ENCODE results near the gene CLEC7A.

Gene CLEC7A

DNA sequence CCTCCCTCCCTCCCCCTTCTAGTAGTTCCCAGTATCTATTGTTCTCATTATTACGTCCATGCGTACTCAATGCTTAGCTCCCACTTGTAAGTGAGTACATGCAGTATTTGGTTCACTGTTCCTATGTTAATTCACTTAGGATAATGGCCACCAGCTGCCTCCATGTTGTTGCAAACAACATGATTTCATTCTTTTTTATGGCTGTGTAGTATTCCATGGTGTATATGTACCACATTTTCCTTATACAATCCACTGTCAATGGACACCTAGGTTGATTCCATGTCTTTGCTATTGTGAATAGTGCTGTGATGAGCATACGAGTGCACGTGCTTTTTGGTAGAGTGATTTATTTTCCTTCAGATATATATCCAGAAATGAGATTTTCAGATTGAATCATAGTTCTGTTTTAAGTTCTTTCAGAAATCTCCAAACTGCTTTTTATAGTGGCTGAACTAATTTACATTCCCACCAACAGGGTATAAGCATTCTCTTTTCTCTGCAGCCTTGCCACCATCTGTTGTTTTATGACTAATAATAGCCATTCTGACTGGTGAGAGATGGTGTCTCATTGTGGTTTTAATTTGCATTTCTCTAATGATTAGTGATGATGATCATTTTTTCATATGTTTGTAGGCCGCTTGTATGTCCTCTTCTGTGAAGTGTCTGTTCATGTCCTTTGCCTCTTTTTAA, 17.9 kb upstream of the CLEC7A start:
- DNase-seq (ENCODE audit: low read depth, low spot score), result no peak
- H3K4me3 ChIP-seq (ENCODE audit: low read length), result no peak overlapping the region

DNA sequence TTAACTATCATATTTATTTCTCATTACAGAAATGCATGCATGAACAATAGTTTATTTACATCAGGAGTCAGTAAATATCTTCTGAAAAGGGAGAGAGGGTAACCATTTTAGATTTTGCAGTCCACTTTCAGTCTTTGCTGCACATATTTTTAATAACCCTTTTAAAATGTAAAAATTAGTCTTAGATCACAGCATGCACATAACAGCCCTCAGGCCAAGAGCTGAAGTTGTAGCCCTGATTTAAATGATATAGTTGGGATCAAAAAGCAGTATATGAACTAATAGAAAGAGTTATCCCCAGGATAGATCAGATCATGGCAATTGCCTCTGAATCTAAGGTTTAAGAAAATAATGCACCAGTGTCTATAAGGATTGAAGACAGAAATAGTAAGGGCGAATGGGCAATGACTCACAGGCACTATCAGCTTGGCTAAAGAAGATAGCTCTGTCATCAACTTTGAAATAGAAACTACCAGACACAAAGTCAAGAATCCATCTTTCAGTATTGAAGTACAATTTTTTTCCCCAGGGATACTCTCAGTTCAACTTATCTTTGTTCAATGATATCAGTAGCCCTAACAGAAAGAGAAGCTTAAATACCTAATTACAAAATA, 13.1 kb upstream of the CLEC7A start:
- no peak for DNase-seq (ENCODE audit: low read depth, low spot score)

DNA sequence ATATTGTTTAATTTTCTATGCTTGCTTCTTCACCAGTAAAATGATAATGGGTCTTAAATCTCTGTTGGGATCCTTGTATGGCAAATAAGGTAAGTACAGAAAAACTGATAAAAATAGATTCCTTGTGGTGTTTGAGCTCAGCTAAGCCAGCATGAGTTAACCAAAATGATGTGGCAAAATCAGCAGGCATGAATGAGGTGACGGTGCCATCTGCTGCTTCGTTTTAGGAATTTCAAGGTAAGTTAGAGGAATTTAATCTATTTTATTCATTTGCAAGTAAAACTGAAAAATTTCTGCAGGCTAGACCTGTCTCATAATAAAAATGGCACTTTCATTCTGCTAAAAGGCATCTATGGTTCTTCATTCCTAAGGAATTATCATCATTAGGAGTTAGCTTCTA, 10.0 kb upstream of the CLEC7A start:
- H3K4me3 ChIP-seq (ENCODE audit: low read length), result no peak overlapping the region
- peak; percentile 49 for DNase-seq (ENCODE audit: low read depth, low spot score)

More for the DNA sequence above, 13.1 kb upstream of the CLEC7A start:
- no peak overlapping the region for H3K4me3 ChIP-seq (ENCODE audit: low read length)

DNA sequence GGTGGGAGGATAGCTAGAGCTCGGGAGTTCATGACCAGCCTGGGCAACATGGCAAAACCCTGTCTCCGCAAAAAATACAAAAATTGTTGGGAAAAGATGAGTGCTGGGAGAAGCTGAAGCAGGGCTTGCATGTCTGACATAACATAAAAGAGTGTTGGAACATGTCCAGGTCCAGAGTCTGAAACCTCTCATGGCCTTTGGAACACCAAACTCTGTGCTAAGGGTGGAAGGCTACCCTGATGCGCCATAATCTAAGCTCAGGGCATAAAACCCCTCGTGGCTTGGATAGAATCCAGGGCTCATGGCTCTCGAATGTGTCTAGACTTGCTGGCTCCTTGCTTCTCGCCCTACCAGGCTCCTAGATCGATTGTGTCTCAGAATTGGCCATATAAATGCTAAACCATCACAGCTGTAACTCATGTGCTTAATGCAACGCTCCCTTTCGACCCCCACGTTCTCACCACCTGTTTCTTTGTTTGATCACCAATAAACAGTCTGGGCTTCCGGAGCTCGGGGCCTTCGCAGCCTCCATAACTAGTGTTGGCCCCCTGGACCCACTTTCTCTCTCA, 6.7 kb upstream of the CLEC7A start:
- no peak for DNase-seq (ENCODE audit: low read depth, low spot score)
- H3K4me3 ChIP-seq (ENCODE audit: low read length), result no peak overlapping the region

DNA sequence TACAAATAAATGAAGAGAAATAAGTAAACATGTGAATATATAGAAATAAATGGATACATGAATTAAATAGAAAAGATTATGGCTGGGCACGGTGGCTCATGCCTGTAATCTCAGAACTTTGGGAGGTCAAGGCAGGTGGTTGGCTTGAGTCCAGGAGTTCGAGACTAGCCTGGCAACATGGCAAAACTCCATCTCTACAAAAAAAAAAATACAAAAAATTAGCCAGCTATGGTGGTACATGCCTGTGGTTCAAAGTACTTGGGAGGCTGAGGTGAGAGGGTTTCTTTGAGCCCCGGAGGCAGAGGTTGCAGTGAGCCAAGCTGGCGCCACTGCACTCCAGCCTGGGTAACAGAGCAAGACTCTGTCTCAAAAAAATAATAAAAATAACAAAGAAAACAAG, 5.1 kb upstream of the CLEC7A start:
- H3K4me3 ChIP-seq (ENCODE audit: low read length), result no peak overlapping the region
- DNase-seq (ENCODE audit: low read depth, low spot score), result no peak

DNA sequence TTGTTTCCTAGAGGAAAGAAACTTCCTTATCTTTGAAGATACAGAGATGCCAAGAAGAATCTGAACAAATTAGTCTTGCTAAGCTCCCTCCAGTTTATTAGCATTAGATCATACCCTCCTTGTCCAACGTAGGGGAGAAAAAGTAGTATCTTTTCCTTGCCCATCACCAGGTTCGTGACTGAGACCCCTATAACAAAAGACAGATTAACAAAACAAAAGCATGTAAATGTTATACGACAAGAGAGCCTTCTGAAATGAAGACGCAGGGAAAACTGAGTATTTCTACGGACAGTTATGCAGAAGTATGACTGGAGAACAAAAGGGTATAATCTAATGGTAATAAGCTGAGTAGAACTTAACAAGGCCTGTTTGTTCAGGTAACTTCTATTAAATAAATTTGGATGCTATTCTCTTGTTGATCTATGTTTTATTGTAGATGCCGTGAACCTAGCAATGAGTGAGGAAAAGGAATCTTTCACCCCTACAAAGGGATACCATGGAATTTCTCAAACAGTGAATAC, 2.9 kb upstream of the CLEC7A start:
- DNase-seq (ENCODE audit: low read depth, low spot score), result no peak
- no peak overlapping the region for H3K4me3 ChIP-seq (ENCODE audit: low read length)

DNA sequence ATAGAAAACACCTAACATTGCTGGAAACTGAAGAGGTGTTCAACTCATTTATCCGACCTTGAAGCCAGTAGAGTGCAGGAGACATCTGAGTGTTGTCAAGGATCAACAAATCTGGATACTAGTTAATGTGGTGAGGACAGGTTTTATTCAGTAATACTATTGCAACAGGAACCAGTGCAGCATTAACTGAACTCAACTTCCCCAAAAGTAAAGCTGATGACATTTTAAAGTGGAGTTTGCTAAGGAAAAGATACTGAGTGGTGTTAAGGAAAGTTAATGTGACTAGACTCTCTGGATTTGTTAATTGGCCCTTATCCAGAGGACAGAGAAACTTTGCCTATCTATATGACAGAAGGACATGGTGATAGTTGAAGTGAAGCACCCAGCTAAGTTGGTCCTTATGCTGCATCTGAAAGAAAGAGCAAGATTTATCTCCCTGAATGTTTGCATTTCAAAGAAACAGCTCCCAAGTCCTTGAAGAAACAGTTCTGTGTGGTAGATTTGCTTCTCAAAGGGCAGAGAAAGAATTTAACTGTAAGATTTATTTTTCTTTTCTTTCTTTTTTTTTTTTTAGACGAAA, 1.2 kb upstream of the CLEC7A start:
- no peak for DNase-seq (ENCODE audit: low read depth, low spot score)
- H3K4me3 ChIP-seq (ENCODE audit: low read length), result no peak overlapping the region

DNA sequence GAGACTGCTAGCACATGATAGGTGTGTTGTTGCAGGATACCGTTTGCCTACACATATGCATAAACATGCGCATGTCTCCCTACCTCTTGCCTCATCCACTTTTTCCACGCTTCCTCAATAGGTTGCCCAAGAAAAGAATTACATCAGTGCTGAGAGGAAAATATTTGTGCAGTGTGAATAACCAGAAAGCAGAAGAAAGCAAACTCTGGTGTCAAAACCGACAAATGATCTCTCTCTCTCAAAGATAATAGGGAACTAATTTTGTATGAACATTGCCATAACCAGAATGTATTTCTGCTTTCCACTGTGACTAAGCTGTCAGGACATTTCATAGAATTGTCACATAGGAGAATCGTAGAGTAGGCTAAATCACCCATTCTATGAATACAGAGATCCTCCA, 1.3 kb downstream of the CLEC7A start:
- DNase-seq (ENCODE audit: low read depth, low spot score), result no peak
- no peak overlapping the region for H3K4me3 ChIP-seq (ENCODE audit: low read length)

DNA sequence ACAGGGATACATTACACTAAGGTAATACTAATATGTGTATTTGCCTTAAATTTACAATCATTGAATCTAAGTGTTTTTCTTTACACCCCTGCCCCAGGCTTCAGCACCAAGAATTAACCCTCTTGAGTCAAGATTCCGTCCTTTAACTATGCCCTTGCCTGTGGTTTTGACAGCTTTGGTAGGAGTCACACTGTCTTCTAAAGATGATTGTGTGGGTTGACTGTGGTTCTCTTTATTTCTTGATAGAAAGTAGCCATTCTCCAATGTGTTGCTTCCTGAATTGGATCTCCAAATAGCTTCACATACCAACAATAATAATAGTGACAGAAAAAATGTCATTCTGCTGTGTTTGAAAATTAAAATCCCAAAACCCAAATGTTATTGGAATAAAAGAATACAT, 3.6 kb downstream of the CLEC7A start:
- H3K4me3 ChIP-seq (ENCODE audit: low read length), result no peak overlapping the region

DNA sequence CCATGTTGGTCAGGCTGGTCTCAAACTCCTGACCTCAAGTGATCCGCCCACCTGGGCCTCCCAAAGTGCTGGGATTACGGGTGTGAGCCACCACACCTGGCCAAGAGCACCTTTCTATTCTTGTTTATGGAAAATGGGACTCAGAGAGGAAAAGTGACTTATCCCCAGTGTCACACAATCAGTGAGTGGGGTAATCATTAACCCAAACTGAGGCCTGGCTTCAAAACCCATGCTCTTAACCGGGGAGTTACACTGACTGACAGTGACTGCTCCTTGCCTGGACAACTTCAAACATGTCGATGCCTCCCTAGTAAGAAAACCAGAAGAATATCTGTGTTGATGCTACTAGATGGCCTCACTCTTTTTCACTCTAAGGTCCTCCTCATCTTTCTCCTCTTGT, 7.3 kb downstream of the CLEC7A start:
- H3K4me3 ChIP-seq (ENCODE audit: low read length), result no peak overlapping the region
- no peak for DNase-seq (ENCODE audit: low read depth, low spot score)

More for the DNA sequence above, 3.6 kb downstream of the CLEC7A start:
- no peak for DNase-seq (ENCODE audit: low read depth, low spot score)

DNA sequence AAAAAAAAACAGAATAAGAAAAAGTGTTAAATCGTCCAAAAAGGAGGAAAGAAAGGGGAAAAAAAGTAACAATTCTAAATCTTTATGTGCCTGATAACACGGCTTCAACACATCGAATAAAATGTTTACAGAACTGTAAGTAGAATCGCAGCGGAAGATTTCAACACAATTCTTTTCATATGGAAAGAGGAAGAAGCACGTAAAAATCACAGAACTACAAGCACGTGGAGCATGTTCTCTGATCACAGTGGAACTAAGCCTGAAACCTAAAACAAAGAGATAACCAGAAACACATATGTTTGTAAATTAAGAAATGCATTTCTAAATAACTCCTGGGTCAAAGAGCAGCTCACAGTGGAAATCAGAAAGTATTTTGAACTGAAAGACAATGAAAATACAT, 8.7 kb downstream of the CLEC7A start:
- DNase-seq (ENCODE audit: low read depth, low spot score), result no peak
- H3K4me3 ChIP-seq (ENCODE audit: low read length), result no peak overlapping the region

DNA sequence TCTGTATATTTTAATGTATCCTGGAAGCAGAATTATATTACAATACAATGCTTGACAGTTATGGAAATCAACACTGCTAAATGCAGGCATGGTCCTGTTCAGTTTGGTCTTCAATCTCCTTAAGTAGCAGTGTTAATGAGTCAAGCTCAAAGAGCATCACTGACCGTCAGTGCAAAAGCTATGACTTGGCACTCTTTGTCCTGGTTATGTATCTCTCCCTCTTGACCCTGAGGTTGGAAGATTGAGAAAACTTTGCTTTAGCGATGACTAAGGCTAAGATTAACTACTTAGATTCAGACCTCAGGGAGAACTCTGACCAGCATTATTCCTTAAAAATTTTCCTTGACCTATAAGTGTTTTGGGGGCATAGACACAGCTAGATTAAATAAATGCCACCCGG, 10.9 kb downstream of the CLEC7A start:
- no peak for DNase-seq (ENCODE audit: low read depth, low spot score)
- no peak overlapping the region for H3K4me3 ChIP-seq (ENCODE audit: low read length)

DNA sequence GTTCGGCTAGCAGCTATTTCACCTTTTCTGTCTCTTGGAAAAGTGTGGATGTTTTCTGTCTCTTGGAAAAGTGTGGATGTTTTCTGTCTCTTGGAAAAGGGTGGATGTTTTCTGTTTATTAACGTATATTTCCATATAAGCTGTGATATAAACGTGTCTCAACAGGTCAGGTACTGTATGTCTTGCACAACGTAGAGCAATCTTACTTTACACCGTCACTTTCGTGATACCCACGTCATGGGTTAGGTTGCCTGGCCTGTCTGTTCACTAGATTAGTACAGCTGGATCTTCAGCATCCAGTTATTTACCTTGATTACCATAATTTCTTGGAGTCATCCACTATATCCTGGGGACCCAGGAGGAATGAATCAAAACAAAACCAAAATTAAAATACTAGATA, 14.1 kb downstream of the CLEC7A start:
- H3K4me3 ChIP-seq (ENCODE audit: low read length), result no peak overlapping the region
- DNase-seq (ENCODE audit: low read depth, low spot score), result no peak

DNA sequence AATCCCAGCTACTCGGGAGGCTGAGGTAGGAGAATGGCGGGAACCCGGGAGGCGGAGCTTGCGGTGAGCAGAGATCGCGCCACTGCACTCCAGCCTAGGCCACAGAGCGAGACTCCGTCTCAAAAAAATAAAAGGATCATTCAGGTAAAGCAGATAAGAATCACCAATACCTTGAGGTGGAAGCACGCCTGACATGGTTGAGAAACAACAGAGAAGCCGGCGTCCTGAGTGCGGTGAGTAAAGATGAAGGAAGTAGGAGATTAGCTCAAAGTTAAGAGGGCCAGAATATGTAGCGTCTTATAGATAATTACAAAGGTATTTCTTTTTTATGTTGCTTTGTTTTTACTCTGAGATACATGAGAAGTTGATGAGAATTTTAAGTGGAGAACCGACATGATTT, 14.7 kb downstream of the CLEC7A start:
- no peak for DNase-seq (ENCODE audit: low read depth, low spot score)

DNA sequence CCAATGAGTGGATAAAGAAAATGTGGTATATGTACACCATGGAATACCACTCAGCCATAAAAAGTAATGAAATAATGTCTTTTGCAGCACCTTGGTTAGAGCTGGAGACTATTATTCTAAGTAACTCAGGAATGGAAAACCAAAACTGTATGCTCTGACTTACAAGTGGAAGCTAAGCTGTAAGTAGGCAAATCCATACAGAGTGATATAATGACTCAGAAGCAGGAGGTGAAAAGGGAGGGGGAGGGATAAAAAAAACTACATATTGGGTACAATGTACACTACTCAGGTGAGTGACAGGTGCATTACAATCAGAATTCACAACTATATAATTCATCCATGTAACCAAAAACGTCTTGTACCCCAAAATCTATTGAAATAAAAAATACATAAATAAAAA, 16.1 kb downstream of the CLEC7A start:
- no peak overlapping the region for H3K4me3 ChIP-seq (ENCODE audit: low read length)
- DNase-seq (ENCODE audit: low read depth, low spot score), result no peak

More for the DNA sequence above, 14.7 kb downstream of the CLEC7A start:
- H3K4me3 ChIP-seq (ENCODE audit: low read length), result no peak overlapping the region

DNA sequence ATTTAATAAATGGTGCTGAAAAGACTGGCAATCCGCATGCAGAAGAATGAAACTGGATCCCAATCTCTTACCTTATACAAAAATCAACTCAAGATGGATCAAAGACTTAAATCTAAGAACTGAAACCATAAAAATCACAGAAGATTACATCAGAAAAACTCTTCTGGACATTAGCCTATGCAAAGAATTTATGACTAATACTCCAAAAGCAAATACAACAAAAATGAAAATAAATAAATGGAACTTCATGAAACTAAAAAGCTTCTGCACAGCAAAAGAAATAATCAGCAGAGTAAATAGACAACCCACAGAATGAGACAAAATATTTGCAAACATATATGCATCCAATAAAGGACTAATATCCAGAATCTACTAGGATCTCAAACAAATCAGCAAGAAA, 16.9 kb downstream of the CLEC7A start:
- H3K4me3 ChIP-seq (ENCODE audit: low read length), result no peak overlapping the region
- no peak for DNase-seq (ENCODE audit: low read depth, low spot score)

DNA sequence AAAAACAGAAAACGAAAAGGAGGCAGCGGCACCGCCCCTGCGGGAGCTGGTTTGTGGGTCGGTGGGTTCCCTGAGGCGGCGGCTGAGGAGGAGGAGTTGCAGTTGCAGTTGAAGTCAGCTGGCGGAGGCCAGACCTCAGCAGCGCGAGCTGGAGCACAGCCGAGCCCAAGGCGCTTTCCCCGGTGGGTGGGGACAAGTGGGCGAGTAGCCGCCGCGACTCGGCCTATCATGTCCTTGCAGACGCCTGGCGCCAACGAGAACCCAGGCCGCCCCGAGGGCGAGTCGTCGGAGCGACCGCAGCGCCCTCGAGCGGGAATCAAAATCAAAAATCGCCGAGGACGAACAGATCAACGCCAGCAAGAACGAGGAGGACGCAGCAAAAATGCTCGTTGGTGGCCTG, 18.5 kb downstream of the CLEC7A start:
- H3K4me3 ChIP-seq (ENCODE audit: low read length), result no peak overlapping the region
- DNase-seq (ENCODE audit: low read depth, low spot score), result no peak

DNA sequence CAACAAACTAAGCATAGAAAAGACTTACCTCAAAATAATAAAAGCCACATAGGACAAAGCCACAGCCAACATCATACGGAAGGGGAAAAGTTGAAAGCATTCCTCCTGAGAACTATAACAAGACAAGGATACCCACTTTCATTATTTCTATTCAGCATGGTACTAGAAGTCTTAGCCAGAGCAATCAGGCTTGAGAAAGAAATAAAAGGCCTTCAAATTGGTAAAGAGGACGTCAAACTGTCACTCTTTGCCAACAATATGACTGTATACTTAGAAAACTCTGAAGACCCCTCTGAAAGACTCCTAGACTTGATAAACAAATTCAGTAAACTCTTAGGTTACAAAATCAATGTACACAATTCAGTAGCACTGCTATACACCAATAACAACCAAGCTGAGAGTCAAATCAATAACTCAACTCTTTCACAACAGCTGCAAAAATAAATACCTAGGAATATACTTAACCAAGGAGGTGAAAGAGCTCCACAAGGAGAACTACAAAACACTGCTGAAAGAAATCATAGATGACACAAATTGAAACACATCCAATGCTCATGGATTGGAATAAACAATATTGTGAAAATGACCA, 19.6 kb downstream of the CLEC7A start:
- no peak for DNase-seq (ENCODE audit: low read depth, low spot score)
- H3K4me3 ChIP-seq (ENCODE audit: low read length), result no peak overlapping the region

DNA sequence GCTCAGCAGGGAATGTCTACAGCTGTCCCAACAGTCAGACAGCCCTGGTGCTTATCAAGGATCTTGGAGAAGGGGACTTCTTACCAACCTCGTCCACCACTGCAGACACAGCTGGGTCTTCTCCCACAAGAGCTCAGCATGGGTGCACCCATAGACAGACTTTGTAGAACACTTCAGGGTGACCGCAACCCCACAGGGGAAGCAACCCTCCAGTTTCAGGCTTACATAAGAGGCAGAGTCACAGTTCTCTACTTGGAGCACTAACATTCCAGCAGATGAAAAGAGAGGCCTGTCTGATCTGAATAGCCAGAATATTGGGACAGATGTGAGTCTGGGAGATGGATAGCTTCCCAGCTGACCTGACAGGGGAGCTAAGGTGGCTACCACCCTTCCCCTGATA, 27.7 kb downstream of the CLEC7A start:
- DNase-seq (ENCODE audit: low read depth, low spot score), result no peak
- no peak overlapping the region for H3K4me3 ChIP-seq (ENCODE audit: low read length)

DNA sequence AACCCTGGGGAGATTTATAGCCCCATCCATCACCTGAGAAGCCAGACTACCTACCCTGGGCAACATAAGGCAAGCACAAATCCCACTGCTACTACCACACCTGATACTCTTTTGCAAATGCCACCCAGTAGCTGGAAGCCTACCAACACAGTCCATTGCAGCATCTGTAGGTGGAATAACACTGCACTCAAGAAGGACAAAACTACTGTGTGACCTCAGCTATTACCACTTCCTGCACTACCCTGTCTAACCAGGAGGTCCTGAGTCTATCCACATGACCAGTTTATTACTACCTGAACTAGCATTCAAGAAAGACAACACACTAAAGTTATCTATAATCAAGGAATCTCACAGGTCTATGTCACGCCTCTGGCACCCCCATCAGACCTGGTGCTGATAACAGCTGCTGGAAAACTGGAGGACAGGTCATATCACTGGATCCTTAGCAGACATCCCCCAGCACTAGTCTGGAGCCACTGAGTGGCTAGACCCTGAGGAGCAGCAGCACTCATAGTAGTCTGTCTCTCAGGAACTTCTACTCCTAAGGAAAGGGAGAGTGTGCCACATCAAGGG, 28.3 kb downstream of the CLEC7A start:
- no peak overlapping the region for H3K4me3 ChIP-seq (ENCODE audit: low read length)
- no peak for DNase-seq (ENCODE audit: low read depth, low spot score)

Measured in Jurkat, Clone E6-1 (cell line).